K562 (cell line): ENCODE measurements around the gene C16orf74. TPM values are rescaled to one million over a fixed set of nuclear protein-coding genes. Genes with fewer than 3 reads are reported as not detected.

ENCODE experiments used
- ATAC-seq: fragments of 200-7000 bp; cut with Tn5 transposase; 3 replicates; pipeline ENCODE4 v1.9.1; 2020; ENCODE audit warnings: moderate library complexity
- BruUV-seq: library from RNA; stranded (reverse); fragments of 400-500 nt; replicated peaks from 2 replicates; lab custom pipeline; 2021; lab: Mats Ljungman, UMichigan
- CTCF ChIA-PET: fragments of 300-600 bp; formaldehyde crosslinking; extraction: SDS; loops from one replicate; lab custom pipeline; 2021; ENCODE audit warnings: low intra/inter-chr PET ratio; lab: Yijun Ruan, JAX
- POLR2A ChIA-PET: fragments of 300-600, 350-650 bp; sonication (Branson Sonifier 250); formaldehyde crosslinking; extraction: SDS; loops from one replicate; lab custom pipeline; 2021; ENCODE audit warnings: antibody characterized with exemption, inconsistent platforms; lab: Yijun Ruan, JAX
- DNase-seq, 4 experiments: peaks; one replicate each; pipeline versions ENCODE4 v3.0.0 to v3.0.0-alpha.2; 2011 to 2018; ENCODE audit warnings: low spot score in 3 of 4, mixed read lengths in 3 of 4; ENCODE audit errors: extremely low read depth in 1 of 4
- FAIRE-seq: peaks from 2 replicates; lab custom pipeline; 2011; peaks lifted over from hg19 to GRCh38; lab: Jason Lieb, UNC
- H2AFZ ChIP-seq: 2 replicates; pipeline ENCODE4 v1.6.0; 2011; ENCODE audit warnings: low read depth, low read length, control low read depth, inconsistent platforms
- H3K27ac ChIP-seq: fragments of 200-600 bp; 3 replicates; pipeline ENCODE4 v1.8.0; 2011; ENCODE audit warnings: low read depth, mild to moderate bottlenecking, control low read depth, inconsistent platforms, low read length, moderate library complexity, mixed read lengths; ENCODE audit errors: extremely low read depth
- H3K27me3 ChIP-seq, 2 experiments: fragments of 300-600 bp in 1 of 2; 2 replicates in 1 of 2; 3 replicates in 1 of 2; pipeline versions ENCODE4 v1.6.0 to v1.8.0; 2011; ENCODE audit warnings: inconsistent platforms in 2 of 2, low read length in 2 of 2, mild to moderate bottlenecking in 1 of 2, mixed read lengths in 1 of 2, moderate library complexity in 1 of 2; ENCODE audit not compliant: control insufficient read depth in 2 of 2, insufficient read depth in 2 of 2
- H3K36me3 ChIP-seq: fragments of 300-600 bp; 3 replicates; pipeline ENCODE4 v1.8.0; 2011; ENCODE audit warnings: mild to moderate bottlenecking, low read length, inconsistent platforms; ENCODE audit not compliant: control insufficient read depth, insufficient read depth
- H3K4me1 ChIP-seq, 2 experiments: fragments of 200-600 bp in 1 of 2; replicated peaks in 1 of 2; 2 replicates in 1 of 2; 3 replicates in 1 of 2; pipeline versions ENCODE4 v1.5.1 to v1.8.0; 2011; ENCODE audit warnings: inconsistent platforms in 2 of 2, low read length in 2 of 2, mild to moderate bottlenecking in 1 of 2, mixed read lengths in 1 of 2, moderate library complexity in 1 of 2; ENCODE audit not compliant: control insufficient read depth in 2 of 2, insufficient read depth in 2 of 2
- H3K4me2 ChIP-seq: 2 replicates; pipeline ENCODE4 v1.6.1; 2011; ENCODE audit warnings: low read length, control low read depth, inconsistent platforms, mixed read lengths; ENCODE audit not compliant: insufficient read depth
- H3K4me3 ChIP-seq: fragments of 200-600 bp; sonication (generic), shearing (Covaris generic); 2 replicates; pipeline ENCODE4 v1.5.1; 2016; ENCODE audit warnings: control low read depth, inconsistent platforms
- H3K79me2 ChIP-seq: fragments of 200-600 bp; 3 replicates; pipeline ENCODE4 v1.8.0; 2011; ENCODE audit warnings: low read length, inconsistent platforms; ENCODE audit not compliant: control insufficient read depth, insufficient read depth
- H3K9ac ChIP-seq, 2 experiments: 2 replicates each; pipeline versions ENCODE4 v1.6.0 to v1.6.1; 2011; ENCODE audit warnings: low read depth in 2 of 2, low read length in 2 of 2, control low read depth in 1 of 2, inconsistent platforms in 1 of 2, mild to moderate bottlenecking in 1 of 2, mixed read lengths in 1 of 2; ENCODE audit not compliant: insufficient read depth in 1 of 2
- H3K9me1 ChIP-seq: one replicate; pipeline ENCODE4 v1.6.0; 2011; ENCODE audit warnings: inconsistent platforms, mild to moderate bottlenecking, low read length, moderate library complexity; ENCODE audit not compliant: control insufficient read depth, insufficient read depth
- H3K9me3 ChIP-seq: replicated peaks from 2 replicates; pipeline ENCODE4 v1.5.1; 2011; ENCODE audit warnings: low read depth, low read length, inconsistent platforms; ENCODE audit not compliant: control insufficient read depth, insufficient read depth
- H4K20me1 ChIP-seq: replicated peaks from 2 replicates; pipeline ENCODE4 v1.6.1; 2011; ENCODE audit warnings: low read length, inconsistent platforms, mixed read lengths; ENCODE audit not compliant: control insufficient read depth, insufficient read depth
- CTCFL ChIP-seq: IDR thresholded peaks from 2 replicates; pipeline ENCODE4 v1.6.1; 2011; ENCODE audit warnings: borderline replicate concordance, low read depth, mild to moderate bottlenecking, moderate library complexity, low read length; ENCODE audit not compliant: insufficient read depth, poor library complexity, severe bottlenecking
- GABPB1 ChIP-seq: sonication (generic); formaldehyde crosslinking; IDR thresholded peaks from 2 replicates; pipeline ENCODE4 v1.8.0; 2022; ENCODE audit warnings: mild to moderate bottlenecking, missing genetic modification reagents
- HDGF ChIP-seq: fragments of 450-650 bp; IDR thresholded peaks from 2 replicates; pipeline ENCODE4 v1.6.1; 2016
- KDM4B ChIP-seq, 2 experiments: fragments of 450-650 bp in 1 of 2; sonication (generic) in 1 of 2; IDR thresholded peaks; 2 replicates each; pipeline ENCODE4 v1.6.1; 2016 to 2017; ENCODE audit warnings: borderline replicate concordance in 2 of 2, antibody characterized with exemption in 1 of 2, low read depth in 1 of 2, mild to moderate bottlenecking in 1 of 2
- KLF16 ChIP-seq: IDR thresholded peaks from 2 replicates; pipeline ENCODE4 v1.6.1; 2016; ENCODE audit warnings: antibody characterized with exemption
- POLR2AphosphoS2 ChIP-seq: IDR thresholded peaks from 2 replicates; pipeline ENCODE4 v1.6.1; 2012; ENCODE audit warnings: low read length, improper control_type of control experiment
- RAD21 ChIP-seq, 2 experiments: fragments of 250-450 bp in 1 of 2; fragments of 450-650 bp in 1 of 2; sonication (Bioruptor Pico) in 1 of 2; formaldehyde crosslinking in 1 of 2; IDR thresholded peaks in 1 of 2; conservative IDR thresholded peaks in 1 of 2; 2 replicates each; pipeline versions ENCODE4 v1.4.0 to v1.8.0; 2020 to 2022; ENCODE audit warnings: mild to moderate bottlenecking in 2 of 2, moderate library complexity in 1 of 2
- SMC3 ChIP-seq: conservative IDR thresholded peaks from 2 replicates; pipeline ENCODE4 v1.6.1; 2011; ENCODE audit warnings: low read depth, low read length, improper control_type of control experiment; ENCODE audit not compliant: insufficient read depth
- SP2 ChIP-seq: IDR thresholded peaks from 2 replicates; pipeline ENCODE4 v1.6.1; 2011; ENCODE audit warnings: mild to moderate bottlenecking, low read depth, low read length, moderate library complexity; ENCODE audit not compliant: poor library complexity, severe bottlenecking; ENCODE audit errors: extremely low read depth
- SRSF3 ChIP-seq: fragments of 200-400 bp; formaldehyde crosslinking; IDR thresholded peaks from 2 replicates; pipeline ENCODE4 v1.6.1; 2016; ENCODE audit warnings: mild to moderate bottlenecking, low read length, moderate library complexity; ENCODE audit not compliant: insufficient read depth
- TFAP4 ChIP-seq: sonication (generic); formaldehyde crosslinking; IDR thresholded peaks from 2 replicates; pipeline ENCODE4 v1.8.0; 2022; ENCODE audit warnings: missing genetic modification reagents, mild to moderate bottlenecking, moderate library complexity, borderline replicate concordance
- XRCC5 ChIP-seq: fragments of 200-400 bp; formaldehyde crosslinking; IDR thresholded peaks from 2 replicates; pipeline ENCODE4 v1.6.1; 2017; ENCODE audit warnings: low read depth, mild to moderate bottlenecking, low read length
- YY1 ChIP-seq, 3 experiments: IDR thresholded peaks; 2 replicates each; pipeline ENCODE4 v1.6.1; 2011; ENCODE audit warnings: low read length in 2 of 3, mild to moderate bottlenecking in 2 of 3, moderate library complexity in 2 of 3, borderline replicate concordance in 1 of 3, control low read depth in 1 of 3, low read depth in 1 of 3; ENCODE audit not compliant: insufficient read depth in 3 of 3, insufficient replicate concordance in 2 of 3, control insufficient read depth in 1 of 3, insufficient read length in 1 of 3; ENCODE audit errors: extremely low read depth in 1 of 3
- ZBTB7A ChIP-seq: IDR thresholded peaks from 2 replicates; pipeline ENCODE4 v1.6.1; 2011; ENCODE audit warnings: low read depth, mild to moderate bottlenecking, low read length, moderate library complexity, borderline replicate concordance; ENCODE audit not compliant: control insufficient read depth
- ZFX ChIP-seq: sonication (generic); formaldehyde crosslinking; IDR thresholded peaks from 2 replicates; pipeline ENCODE4 v1.8.0; 2022; ENCODE audit warnings: mild to moderate bottlenecking, missing genetic modification reagents, moderate library complexity
- ZNF347 ChIP-seq: fragments of 450-650 bp; formaldehyde crosslinking; IDR thresholded peaks from 2 replicates; pipeline ENCODE4 v1.4.0; 2020; ENCODE audit warnings: low read depth, mild to moderate bottlenecking, moderate library complexity
- WGBS: fragments of 100-300 bp; shearing (Covaris generic); methylation state at CpG from one replicate; pipeline ENCODE4 v1.1.6; 2016; ENCODE audit warnings: low coverage, mixed read lengths; ENCODE audit not compliant: insufficient coverage; ENCODE audit errors: missing lambda C conversion rate; 5-methylcytosine and 5-hydroxymethylcytosine counted together
- in situ Hi-C: fragments of 300-500 bp; cut with MboI; formaldehyde crosslinking; loops from 4 replicates; pipeline ENCODE4 v1.15.0; 2018; ENCODE audit warnings: inconsistent platforms, mixed read lengths
- intact Hi-C: fragments of 100-400 bp; cut with micrococcal nuclease; formaldehyde crosslinking; loops from 2 replicates; pipeline ENCODE4 v1.14.2; 2022
- polyA plus RNA-seq, 8 experiments: library from polyadenylated mRNA; depleted of rRNA in 4 of 8; stranded (reverse) in 5 of 8; unstranded in 3 of 8; fragments of >200 nt; fragmentation: Nextera tagmentation in 2 of 8; fragmentation: Illumina TruSeq in 1 of 8; extraction: Ambion mirVana in 2 of 8; extraction: Trizol in 1 of 8; gene quantifications; 2 replicates each; pipeline versions ENCODE4 v1.2.1 to v1.2.3, GENCODE V29; 2011 to 2014; ENCODE audit warnings: inconsistent platforms in 1 of 8, missing spikeins in 1 of 8
- total RNA-seq, 7 experiments: library from RNA; depleted of rRNA in 6 of 7; stranded (reverse); fragments of >200 nt in 6 of 7; fragmentation: Illumina TruSeq in 2 of 7; extraction: Trizol in 2 of 7; gene quantifications; 2 replicates each; pipeline versions ENCODE4 v1.2.1 to v1.2.3, GENCODE V29; 2011 to 2021; ENCODE audit warnings: low replicate concordance in 1 of 7

C16orf74 gene
- total and polyA plus RNA-seq, 9 of the 15 experiments (the other 6 are each of a cell fraction or from before 2014, with no cell fraction given), result not detected

GRCh38 chr16:85659805-85660511 lies 90.9 kb downstream of the C16orf74 start:
- no peaks in the 10 kb centered on the region for H3K9me3 ChIP-seq
- ChIA-PET POLR2A (interaction anchor here (0.7 to 3.1 kb wide), 3 partner anchors 9 to 14 kb away, joined by 3 to 10 read pairs (median 9); no protein-coding TSS in a partner anchor), CTCF (interaction anchor here (1.0 to 2.1 kb wide), 3 partner anchors 46 to 60 kb away, joined by 3 to 10 read pairs (median 7); no protein-coding TSS in a partner anchor)
- peaks cover 99% of the 10 kb centered on the region for H3K36me3 ChIP-seq
- no peak overlapping the region for H3K4me3 ChIP-seq
- ATAC-seq, result peak; percentile 91
- peaks cover 0 to 33% of the 10 kb centered on the region in 2 experiments; a peak in 1 of 5 replicates for H3K4me1 ChIP-seq
- 0 out of 4 replicates have a peak overlapping the region, but pooled peaks of 1 of the 2 experiments have one; percentile 6 for H3K9ac ChIP-seq
- H3K27me3 ChIP-seq, result no peaks in the 10 kb centered on the region
- 73% methylated on average over 12 of the region's 12 CpGs for WGBS
- H3K9me1 ChIP-seq, result no peaks in the 10 kb centered on the region
- H3K79me2 ChIP-seq, result peaks cover 29% of the 10 kb centered on the region
- H3K27ac ChIP-seq, result no peak overlapping the region
- in situ Hi-C loops (no loop called here), intact Hi-C loops (no loop called here)
- FAIRE-seq, result peak; percentile 90
- BruUV-seq, result TSS peak; percentile 8
- peak; percentile 75 to 84 (median 80) for DNase-seq
- H4K20me1 ChIP-seq, result peaks cover 44% of the 10 kb centered on the region
- H2AFZ ChIP-seq, result no peak overlapping the region
- H3K4me2 ChIP-seq, result no peak overlapping the region
- TF ChIP-seq ZNF347 (no peak), SRSF3 (no peak), KLF16 (0 out of 2 replicates have a peak, but pooled peaks have one; percentile 35), HDGF (no peak), POLR2AphosphoS2 (no peak), XRCC5 (peak; percentile 83; the same call in 1 of the 2 replicates), CTCFL (peak; percentile 38), TFAP4 (peak; percentile 18; the same call in 1 of the 2 replicates), KDM4B (IDR thresholded peaks at IDR 0.05; ENCODE audit: borderline replicate concordance in 2 of 2, low read depth in 1 of 2) (0 out of 4 replicates have a peak, but pooled peaks of 1 of the 2 experiments have one; percentile 7), ZBTB7A (peak; percentile 25; the same call in 1 of the 2 replicates), GABPB1 (CRISPR knock-in tag) (no peak), YY1 (IDR thresholded peaks at IDR 0.05; ENCODE audit: borderline replicate concordance in 1 of 3, control insufficient read depth in 1 of 3, extremely low read depth in 1 of 3, insufficient read depth in 3 of 3, insufficient read length in 1 of 3, insufficient replicate concordance in 2 of 3, low read depth in 1 of 3, low read length in 2 of 3) (peak in 1 of 3 experiments; percentile 15), ZFX (0 out of 2 replicates have a peak, but pooled peaks have one; percentile 29), SMC3 (peak; percentile 61; the same call in 1 of the 2 replicates), SP2 (no peak), RAD21 (CRISPR knock-in tag; conservative IDR thresholded peaks at IDR 0.05 in 1 of 2, IDR thresholded peaks at IDR 0.05 in 1 of 2) (peak in 1 of 2 experiments; percentile 61; a peak in 3 of 4 replicates)
